NB4 (cell line): ENCODE measurements around the gene TLN1.

Experiments used
- MAX ChIP-seq: IDR thresholded peaks from 2 replicates; pipeline ENCODE4 v1.6.1; 2011; ENCODE audit warnings: low read depth, low read length
- POLR2A ChIP-seq: IDR thresholded peaks from 2 replicates; pipeline ENCODE4 v1.6.1; 2011; ENCODE audit warnings: mild to moderate bottlenecking; ENCODE audit not compliant: insufficient read length; ENCODE audit errors: extremely low read depth
- TF ChIP-seq, protein P1 (sequence below): IDR thresholded peaks from one replicate; pipeline ENCODE4 v1.5.1; 2012; ENCODE audit warnings: low read depth, low read length

DNA sequence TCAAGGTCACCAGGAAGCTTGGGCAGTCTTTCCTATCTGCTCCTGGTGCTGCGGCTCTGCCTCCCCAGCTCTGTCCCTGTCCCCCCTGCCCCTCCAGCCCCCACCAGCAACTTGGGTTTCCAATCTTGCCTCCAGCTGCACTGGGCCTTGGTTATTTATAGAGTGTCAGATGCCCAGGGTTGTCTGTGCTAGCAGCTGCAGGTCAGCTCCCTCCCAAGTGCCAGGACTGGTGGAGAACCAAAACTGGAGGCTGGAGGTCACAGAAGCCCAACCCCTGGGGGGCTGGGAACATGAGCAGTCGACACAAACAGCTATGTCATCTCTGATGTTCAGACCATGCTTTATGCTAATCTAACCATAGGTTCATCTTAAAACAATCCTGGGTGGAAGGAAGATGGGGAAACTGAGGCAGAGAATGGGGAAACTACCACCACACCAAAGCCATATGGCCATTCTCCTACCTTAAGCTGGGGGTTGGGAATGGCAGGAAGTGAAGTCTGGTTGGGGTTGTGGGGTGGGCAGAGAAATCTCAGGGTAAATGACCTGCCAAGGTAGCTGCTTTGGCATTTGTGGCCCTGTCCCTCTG lies 43.9 kb downstream of the TLN1 start:
- TF ChIP-seq, protein P1, sequence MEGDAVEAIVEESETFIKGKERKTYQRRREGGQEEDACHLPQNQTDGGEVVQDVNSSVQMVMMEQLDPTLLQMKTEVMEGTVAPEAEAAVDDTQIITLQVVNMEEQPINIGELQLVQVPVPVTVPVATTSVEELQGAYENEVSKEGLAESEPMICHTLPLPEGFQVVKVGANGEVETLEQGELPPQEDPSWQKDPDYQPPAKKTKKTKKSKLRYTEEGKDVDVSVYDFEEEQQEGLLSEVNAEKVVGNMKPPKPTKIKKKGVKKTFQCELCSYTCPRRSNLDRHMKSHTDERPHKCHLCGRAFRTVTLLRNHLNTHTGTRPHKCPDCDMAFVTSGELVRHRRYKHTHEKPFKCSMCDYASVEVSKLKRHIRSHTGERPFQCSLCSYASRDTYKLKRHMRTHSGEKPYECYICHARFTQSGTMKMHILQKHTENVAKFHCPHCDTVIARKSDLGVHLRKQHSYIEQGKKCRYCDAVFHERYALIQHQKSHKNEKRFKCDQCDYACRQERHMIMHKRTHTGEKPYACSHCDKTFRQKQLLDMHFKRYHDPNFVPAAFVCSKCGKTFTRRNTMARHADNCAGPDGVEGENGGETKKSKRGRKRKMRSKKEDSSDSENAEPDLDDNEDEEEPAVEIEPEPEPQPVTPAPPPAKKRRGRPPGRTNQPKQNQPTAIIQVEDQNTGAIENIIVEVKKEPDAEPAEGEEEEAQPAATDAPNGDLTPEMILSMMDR = no peak
- TF ChIP-seq POLR2A (no peak), MAX (no peak)
